GM21390 (cell line): Measurements from ENCODE around the gene FLNC.

Source experiments
- ATAC-seq: cut with Tn5 transposase; IDR thresholded peaks from one replicate; pipeline ENCODE4 v1.9.1; 2021; ENCODE audit not compliant: unreplicated experiment

Gene FLNC

GRCh38 chr7:128842674-128843641 is 12.8 kb downstream of the FLNC start:
- no peak for ATAC-seq

DNA sequence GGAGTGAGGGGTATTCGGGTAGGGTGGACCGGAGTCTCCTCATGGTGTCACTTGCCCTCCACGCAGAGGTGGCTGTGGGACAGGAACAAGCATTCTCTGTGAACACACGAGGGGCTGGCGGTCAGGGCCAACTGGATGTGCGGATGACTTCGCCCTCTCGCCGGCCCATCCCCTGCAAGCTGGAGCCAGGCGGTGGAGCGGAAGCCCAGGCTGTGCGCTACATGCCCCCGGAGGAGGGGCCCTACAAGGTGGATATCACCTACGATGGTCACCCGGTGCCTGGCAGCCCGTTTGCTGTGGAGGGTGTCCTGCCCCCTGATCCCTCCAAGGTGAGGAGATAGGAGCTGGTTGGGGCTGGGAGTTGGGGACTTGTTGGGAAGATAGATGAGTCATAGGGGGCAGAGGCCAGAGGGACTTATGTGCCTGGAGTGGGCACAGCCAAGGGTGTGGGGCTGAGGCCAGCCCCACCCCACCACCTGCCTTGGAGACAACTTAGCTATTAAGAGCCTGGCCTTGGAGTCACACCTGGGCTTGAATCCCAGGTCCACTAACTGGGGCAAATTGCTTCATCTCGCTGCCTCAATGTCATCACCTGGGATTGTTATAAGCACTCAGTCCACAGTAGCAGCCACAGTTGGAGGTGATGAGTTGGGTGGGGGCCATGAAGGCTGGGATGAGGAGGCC is 13.9 kb downstream of the FLNC start:
- ATAC-seq: no peak

DNA sequence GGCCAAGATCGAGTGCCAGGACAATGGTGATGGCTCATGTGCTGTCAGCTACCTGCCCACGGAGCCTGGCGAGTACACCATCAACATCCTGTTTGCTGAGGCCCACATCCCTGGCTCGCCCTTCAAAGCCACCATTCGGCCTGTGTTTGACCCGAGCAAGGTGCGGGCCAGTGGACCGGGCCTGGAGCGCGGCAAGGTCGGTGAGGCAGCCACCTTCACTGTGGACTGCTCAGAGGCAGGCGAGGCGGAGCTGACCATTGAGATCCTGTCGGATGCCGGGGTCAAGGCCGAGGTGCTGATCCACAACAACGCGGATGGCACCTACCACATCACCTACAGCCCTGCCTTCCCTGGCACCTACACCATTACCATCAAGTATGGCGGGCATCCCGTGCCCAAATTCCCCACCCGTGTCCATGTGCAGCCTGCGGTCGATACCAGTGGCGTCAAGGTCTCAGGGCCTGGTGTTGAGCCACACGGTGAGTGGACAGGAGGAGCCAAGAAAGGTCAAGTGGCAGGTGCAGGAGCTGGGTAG is 14.6 kb downstream of the FLNC start:
- no peak for ATAC-seq

DNA sequence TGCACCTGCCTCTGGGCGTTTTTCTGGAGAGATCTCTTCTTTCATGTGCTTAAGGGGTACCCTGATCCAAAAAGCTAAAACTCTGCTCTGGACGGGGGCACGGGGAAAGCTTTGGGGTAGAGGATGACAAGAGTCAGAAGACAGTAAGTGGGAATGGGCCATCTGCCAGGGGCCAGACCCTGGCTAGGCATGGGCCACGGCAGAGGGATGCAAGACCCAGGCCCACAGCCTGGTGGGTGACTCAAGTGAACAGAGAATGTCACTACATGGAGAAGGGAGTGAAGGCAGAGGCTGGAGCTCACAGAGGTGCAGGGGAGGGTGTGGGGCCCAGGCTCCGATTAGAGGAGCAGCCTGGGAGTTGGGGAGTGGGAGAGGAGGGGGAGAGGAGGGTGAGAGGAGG is 15.3 kb downstream of the FLNC start:
- ATAC-seq: no peak

DNA sequence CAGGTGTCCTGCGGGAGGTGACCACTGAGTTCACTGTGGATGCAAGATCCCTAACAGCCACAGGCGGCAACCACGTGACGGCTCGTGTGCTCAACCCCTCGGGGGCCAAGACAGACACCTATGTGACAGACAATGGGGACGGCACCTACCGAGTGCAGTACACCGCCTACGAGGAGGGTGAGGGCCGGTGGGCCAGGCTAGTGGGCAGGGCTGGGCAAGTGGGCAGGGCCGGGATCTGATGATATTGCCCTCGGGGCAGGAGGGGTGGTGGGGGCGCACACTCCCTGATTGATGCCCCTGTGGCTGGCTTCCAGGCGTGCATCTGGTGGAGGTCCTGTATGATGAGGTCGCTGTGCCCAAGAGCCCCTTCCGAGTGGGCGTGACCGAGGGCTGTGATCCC is 15.8 kb downstream of the FLNC start:
- no peak for ATAC-seq

DNA sequence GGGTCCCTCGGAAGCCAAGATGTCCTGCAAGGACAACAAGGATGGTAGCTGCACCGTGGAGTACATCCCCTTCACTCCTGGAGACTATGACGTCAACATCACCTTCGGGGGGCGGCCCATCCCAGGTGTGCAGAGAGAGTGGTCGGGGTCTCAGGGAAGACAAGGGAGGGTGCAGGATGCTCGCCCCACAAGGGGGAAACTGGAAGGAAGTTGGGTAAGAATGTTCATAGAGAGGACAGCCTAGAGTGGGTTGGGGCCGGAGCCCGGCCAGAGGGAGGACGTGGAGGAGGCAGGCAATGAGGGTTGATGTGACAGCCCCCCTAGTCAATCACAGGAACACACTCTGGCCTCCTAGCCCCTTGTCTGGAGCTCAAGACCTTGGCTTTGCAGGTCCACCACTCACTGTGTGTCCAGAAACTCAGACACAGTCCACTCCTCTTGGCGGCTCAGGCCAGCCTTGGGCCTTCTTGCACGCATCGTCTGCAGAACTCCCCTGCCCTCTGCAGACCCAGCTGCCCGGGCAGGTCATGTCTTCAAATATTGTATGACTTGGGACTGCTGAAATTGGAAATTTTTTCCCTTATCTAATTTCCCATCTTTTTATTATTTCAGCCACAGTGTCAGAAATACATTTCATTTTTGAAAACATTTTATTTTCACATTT is 16.7 kb downstream of the FLNC start:
- ATAC-seq: no peak

DNA sequence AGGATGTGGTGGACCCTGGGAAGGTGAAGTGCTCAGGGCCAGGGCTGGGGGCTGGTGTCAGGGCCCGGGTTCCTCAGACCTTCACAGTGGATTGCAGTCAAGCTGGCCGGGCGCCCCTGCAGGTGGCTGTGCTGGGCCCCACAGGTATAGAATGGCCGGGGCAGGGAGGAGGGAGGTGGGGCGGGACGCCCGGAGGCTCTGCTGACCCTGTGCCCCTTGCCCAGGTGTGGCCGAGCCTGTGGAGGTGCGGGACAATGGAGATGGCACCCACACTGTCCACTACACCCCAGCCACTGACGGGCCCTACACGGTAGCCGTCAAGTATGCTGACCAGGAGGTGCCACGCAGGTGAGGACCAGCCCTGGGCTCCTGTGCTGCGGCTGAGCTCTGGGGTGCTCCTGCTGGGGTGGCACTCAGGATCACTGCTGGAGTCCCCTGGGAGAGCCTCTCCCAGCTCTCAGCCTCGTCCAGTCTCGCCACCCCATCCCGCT is 17.6 kb downstream of the FLNC start:
- ATAC-seq: no peak

- ATAC-seq: no peak
Measured at GRCh38 chr7:128848289-128849155, 18.3 kb downstream of the FLNC start.

DNA sequence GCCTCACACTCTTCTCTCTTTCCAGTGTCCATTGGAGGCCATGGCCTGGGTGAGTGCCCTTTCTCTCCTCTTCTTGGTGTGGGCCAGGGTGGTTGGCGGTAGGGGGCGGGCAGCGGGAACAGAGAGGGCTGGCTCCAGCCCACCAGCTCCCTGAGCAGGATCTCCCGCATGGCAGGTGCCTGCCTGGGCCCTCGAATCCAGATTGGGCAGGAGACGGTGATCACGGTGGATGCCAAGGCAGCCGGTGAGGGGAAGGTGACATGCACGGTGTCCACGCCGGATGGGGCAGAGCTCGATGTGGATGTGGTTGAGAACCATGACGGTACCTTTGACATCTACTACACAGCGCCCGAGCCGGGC is 18.9 kb downstream of the FLNC start:
- ATAC-seq: no peak

DNA sequence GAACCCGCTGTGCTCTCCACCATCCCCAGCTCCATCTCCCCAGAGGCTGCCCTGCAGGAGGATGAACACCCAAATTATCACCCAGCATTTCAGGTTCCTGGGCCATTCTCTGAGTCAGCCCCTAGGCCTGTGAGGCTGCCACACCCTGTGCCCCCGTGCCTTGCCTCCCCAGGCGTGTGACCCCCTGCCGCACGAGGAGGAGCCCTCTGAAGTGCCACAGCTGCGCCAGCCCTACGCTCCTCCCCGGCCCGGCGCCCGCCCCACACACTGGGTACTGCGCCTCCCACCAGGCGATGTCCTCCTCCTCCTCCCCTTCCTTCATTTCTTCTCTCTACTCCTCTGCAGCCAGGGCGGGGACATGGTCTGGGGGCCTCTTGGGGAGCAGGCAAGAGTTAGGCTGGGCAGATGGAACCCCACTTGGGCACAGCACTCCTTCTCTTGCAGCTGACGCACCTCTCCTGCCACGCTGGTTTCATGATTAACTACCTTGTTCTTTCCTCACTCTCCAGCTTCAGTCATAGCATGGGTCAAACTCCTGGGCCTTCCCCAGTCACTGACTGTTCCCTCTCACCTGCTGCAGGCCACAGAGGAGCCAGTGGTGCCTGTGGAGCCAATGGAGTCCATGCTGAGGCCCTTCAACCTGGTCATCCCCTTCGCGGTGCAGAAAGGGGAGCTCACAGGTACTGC is 19.7 kb downstream of the FLNC start:
- no peak for ATAC-seq

GRCh38 chr7:128852537-128853254 is 22.5 kb downstream of the FLNC start:
- ATAC-seq: no peak

DNA sequence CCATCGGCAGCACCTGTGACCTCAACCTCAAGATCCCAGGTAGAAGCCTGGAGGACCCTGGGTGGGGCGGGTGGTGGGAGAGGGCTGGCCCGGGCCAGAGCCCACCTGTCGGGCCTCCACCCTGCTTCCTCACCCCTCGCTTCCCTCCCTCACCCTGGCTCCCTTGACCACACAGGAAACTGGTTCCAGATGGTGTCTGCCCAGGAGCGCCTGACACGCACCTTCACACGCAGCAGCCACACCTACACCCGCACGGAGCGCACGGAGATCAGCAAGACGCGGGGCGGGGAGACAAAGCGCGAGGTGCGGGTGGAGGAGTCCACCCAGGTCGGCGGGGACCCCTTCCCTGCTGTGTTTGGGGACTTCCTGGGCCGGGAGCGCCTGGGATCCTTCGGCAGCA is 23.6 kb downstream of the FLNC start:
- ATAC-seq: no peak

DNA sequence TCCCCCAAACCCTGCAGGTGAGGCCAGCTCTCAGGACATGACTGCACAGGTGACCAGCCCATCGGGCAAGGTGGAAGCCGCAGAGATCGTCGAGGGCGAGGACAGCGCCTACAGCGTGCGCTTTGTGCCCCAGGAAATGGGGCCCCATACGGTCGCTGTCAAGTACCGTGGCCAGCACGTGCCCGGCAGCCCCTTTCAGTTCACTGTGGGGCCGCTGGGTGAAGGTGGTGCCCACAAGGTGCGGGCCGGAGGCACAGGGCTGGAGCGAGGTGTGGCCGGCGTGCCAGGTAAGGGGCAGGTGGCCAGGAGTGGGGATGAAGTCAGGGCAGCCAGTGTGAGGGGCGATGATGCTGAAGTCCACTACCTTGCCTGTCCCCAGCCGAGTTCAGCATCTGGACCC is 24.2 kb downstream of the FLNC start:
- no peak for ATAC-seq

- no peak for ATAC-seq
Measured at GRCh38 chr7:128855559-128855958, 25.4 kb downstream of the FLNC start.

- ATAC-seq: no peak
Measured at GRCh38 chr7:128856001-128856718, 26.0 kb downstream of the FLNC start.

- no peak for ATAC-seq
Measured at GRCh38 chr7:128858380-128859231, 28.4 kb downstream of the FLNC start.

DNA sequence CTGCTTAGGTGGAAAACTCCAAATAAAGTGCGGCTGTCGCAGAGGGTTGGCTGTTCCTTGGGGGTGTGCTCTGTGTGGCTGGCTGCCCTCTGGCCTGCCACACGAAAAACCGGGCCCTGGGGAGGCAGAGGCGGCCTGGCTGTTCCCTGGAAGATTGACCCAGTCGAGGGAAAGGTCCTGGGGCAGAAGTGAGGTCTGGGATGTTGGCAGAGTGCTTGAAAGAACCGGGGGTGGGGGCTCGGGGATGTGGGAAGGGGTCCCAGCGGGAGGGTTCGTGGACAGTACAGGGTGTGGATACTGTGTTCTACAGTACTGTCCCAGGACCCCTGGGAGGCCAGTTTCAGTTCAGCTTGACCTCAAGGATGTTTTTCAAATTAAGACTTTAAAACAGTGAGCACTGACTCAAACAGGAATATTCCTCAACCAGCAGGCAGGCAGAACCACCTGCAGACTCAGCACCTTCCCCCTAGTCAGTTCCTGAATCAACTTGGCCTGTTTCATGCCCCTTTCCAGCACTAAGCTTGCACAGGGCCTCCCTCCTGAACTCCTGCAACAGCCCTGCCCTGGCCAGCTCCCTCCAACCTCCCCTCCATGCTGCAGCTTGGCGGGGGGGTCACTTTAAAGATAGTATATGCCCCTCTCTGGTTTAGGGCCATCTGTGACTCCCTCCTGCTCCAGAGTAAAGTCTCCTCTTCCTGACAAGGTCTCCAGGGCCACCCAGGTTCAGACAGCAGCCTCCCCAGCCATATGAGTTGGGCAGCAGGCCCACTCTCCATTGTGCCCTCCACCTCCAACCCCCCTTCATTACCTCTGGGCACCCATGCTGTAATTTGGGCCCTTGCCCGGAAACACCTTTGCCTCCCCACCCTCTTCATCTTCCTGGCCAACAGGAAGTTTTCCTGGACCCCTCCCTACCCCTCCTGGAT is 29.3 kb downstream of the FLNC start:
- no peak for ATAC-seq
